A549 (cell line): ENCODE data around the gene BCAP29. TPM values are rescaled to one million over a fixed set of nuclear protein-coding genes. Genes with fewer than 3 reads are reported as not detected.

Experiments
- ATAC-seq, 2 experiments: fragments of 200-7000 bp in 1 of 2; fragments of >200 bp in 1 of 2; cut with Nextera tagmentation in 1 of 2; cut with Tn5 transposase in 1 of 2; 3 replicates each; pipeline versions ENCODE4 v1.8.0 to v1.9.1; 2018 to 2020; ENCODE audit warnings: mild to moderate bottlenecking in 1 of 2, moderate library complexity in 1 of 2
- CTCF ChIA-PET: fragments of 300-600 bp; sonication (Branson Sonifier 250); formaldehyde crosslinking; extraction: SDS; loops from one replicate; lab custom pipeline; 2021; ENCODE audit warnings: antibody characterized with exemption, inconsistent platforms; lab: Yijun Ruan, JAX
- POLR2A ChIA-PET: fragments of 350-600 bp; formaldehyde crosslinking; extraction: SDS; loops from one replicate; lab custom pipeline; 2021; ENCODE audit warnings: antibody characterized with exemption, inconsistent platforms; lab: Yijun Ruan, JAX
- DNase-seq, 2 experiments: peaks; one replicate each; pipeline versions ENCODE4 v3.0.0 to v3.0.0-alpha.2; 2011 to 2016; ENCODE audit warnings: low read depth in 1 of 2, low spot score in 1 of 2
- FAIRE-seq: peaks from 2 replicates; lab custom pipeline; 2011; peaks lifted over from hg19 to GRCh38; lab: Jason Lieb, UNC
- H3K27ac ChIP-seq, 2 experiments: fragments of >200 bp; sonication (Bioruptor Twin); formaldehyde crosslinking; 3 replicates each; pipeline ENCODE4 v1.5.1; 2016 to 2017
- H3K4me1 ChIP-seq: fragments of >200 bp; sonication (Bioruptor Twin); formaldehyde crosslinking; 3 replicates; pipeline ENCODE4 v1.6.1; 2016
- H3K4me2 ChIP-seq: fragments of >200 bp; sonication (Bioruptor Twin); formaldehyde crosslinking; 3 replicates; pipeline ENCODE4 v1.6.1; 2016
- H3K4me3 ChIP-seq: fragments of >200 bp; sonication (Bioruptor Twin); formaldehyde crosslinking; 3 replicates; pipeline ENCODE4 v1.5.1; 2016
- H3K9me3 ChIP-seq: fragments of >200 bp; sonication (Bioruptor Twin); formaldehyde crosslinking; 3 replicates; pipeline ENCODE4 v1.6.1; 2016
- ATOH8 ChIP-seq: fragments of 250-450 bp; sonication (Bioruptor Pico); IDR thresholded peaks from 2 replicates; pipeline ENCODE4 v1.5.0; 2020; ENCODE audit warnings: low read depth, mild to moderate bottlenecking, moderate library complexity
- CHD2 ChIP-seq: fragments of 150-350 bp; IDR thresholded peaks from 2 replicates; pipeline ENCODE4 v1.6.1; 2014; ENCODE audit warnings: low read length; ENCODE audit not compliant: partially characterized antibody
- EHMT2 ChIP-seq: fragments of 200-600 bp; sonication (generic); IDR thresholded peaks from 2 replicates; pipeline ENCODE4 v1.6.1; 2016; ENCODE audit warnings: antibody characterized with exemption, low read depth, mild to moderate bottlenecking, moderate library complexity
- HDAC2 ChIP-seq: fragments of 200-600 bp; sonication (generic); IDR thresholded peaks from 2 replicates; pipeline ENCODE4 v1.6.1; 2016
- HOXB5 ChIP-seq: fragments of 250-450 bp; sonication (Bioruptor Pico); IDR thresholded peaks from 2 replicates; pipeline ENCODE4 v1.5.0; 2020; ENCODE audit warnings: mild to moderate bottlenecking, moderate library complexity
- JUNB ChIP-seq: fragments of >200 bp; sonication (Bioruptor Twin); formaldehyde crosslinking; IDR thresholded peaks from 2 replicates; pipeline ENCODE4 v1.6.1; 2016
- KDM5A ChIP-seq: fragments of 200-600 bp; sonication (generic); IDR thresholded peaks from 2 replicates; pipeline ENCODE4 v1.6.1; 2016; ENCODE audit warnings: antibody characterized with exemption, mild to moderate bottlenecking
- MAFK ChIP-seq: fragments of 450-650 bp; IDR thresholded peaks from 2 replicates; pipeline ENCODE4 v1.6.1; 2014; ENCODE audit not compliant: partially characterized antibody
- MYC ChIP-seq: IDR thresholded peaks from 2 replicates; pipeline ENCODE4 v1.6.1; 2012; ENCODE audit warnings: mild to moderate bottlenecking, inconsistent platforms, low read length, improper control_type of control experiment, borderline replicate concordance
- NFE2L2 ChIP-seq: fragments of 150-350 bp; conservative IDR thresholded peaks from 2 replicates; pipeline ENCODE4 v1.6.1; 2014; ENCODE audit warnings: low read length
- PHF8 ChIP-seq: fragments of 200-600 bp; sonication (generic); IDR thresholded peaks from 2 replicates; pipeline ENCODE4 v1.6.1; 2016; ENCODE audit warnings: low read depth, mild to moderate bottlenecking, antibody characterized with exemption, moderate library complexity, borderline replicate concordance
- POLR2A ChIP-seq: IDR thresholded peaks from 2 replicates; pipeline ENCODE4 v1.6.1; 2012; ENCODE audit warnings: mild to moderate bottlenecking, low read length
- POLR2AphosphoS2 ChIP-seq: conservative IDR thresholded peaks from 2 replicates; pipeline ENCODE4 v1.6.1; 2012; ENCODE audit warnings: low read length, improper control_type of control experiment, inconsistent platforms
- RAD21 ChIP-seq, 2 experiments: fragments of >200 bp in 1 of 2; sonication (Bioruptor Twin) in 1 of 2; formaldehyde crosslinking in 1 of 2; IDR thresholded peaks in 1 of 2; conservative IDR thresholded peaks in 1 of 2; 2 replicates in 1 of 2; 3 replicates in 1 of 2; pipeline ENCODE4 v1.6.1; 2012 to 2018; ENCODE audit warnings: inconsistent platforms in 1 of 2
- RCOR1 ChIP-seq: fragments of 150-350 bp; IDR thresholded peaks from 2 replicates; pipeline ENCODE4 v1.6.1; 2014; ENCODE audit warnings: antibody characterized with exemption, low read length, low read depth
- SMC3 ChIP-seq: fragments of >200 bp; sonication (Bioruptor Twin); formaldehyde crosslinking; IDR thresholded peaks from 3 replicates; pipeline ENCODE4 v1.6.1; 2018; ENCODE audit warnings: inconsistent platforms
- TFCP2L1 ChIP-seq: fragments of 250-450 bp; sonication (Bioruptor Pico); IDR thresholded peaks from 2 replicates; pipeline ENCODE4 v1.5.0; 2021; ENCODE audit warnings: mild to moderate bottlenecking
- ZNF302 ChIP-seq: fragments of 250-450 bp; sonication (Bioruptor Pico); IDR thresholded peaks from 2 replicates; pipeline ENCODE4 v1.9.0; 2021; ENCODE audit warnings: inconsistent platforms, mild to moderate bottlenecking, moderate library complexity
- WGBS: methylation state at CpG from one replicate; pipeline ENCODE4 v1.1.6; 2017; ENCODE audit errors: missing lambda C conversion rate; 5-methylcytosine and 5-hydroxymethylcytosine counted together
- polyA plus RNA-seq, 4 experiments: library from polyadenylated mRNA; depleted of rRNA in 3 of 4; stranded (reverse); fragments of >200 nt; fragmentation: RNase III in 1 of 4; extraction: RNeasy Plus Mini Kit Qiagen cat#74134 plus additional on column Dnase treatment in 1 of 4; gene quantifications; 2 replicates in 3 of 4; 3 replicates in 1 of 4; pipeline ENCODE4 v1.2.3, GENCODE V29; 2011 to 2017
- TF ChIP-seq, protein P1 (sequence below): fragments of >200 bp; sonication (Bioruptor Twin); formaldehyde crosslinking; IDR thresholded peaks from 3 replicates; pipeline ENCODE4 v1.6.1; 2016
- TF ChIP-seq, protein P2 (sequence below): fragments of 250-450 bp; sonication (Bioruptor Pico); IDR thresholded peaks from 2 replicates; pipeline ENCODE4 v1.5.0; 2021; ENCODE audit warnings: mild to moderate bottlenecking, moderate library complexity, borderline replicate concordance
- TF ChIP-seq, protein P3 (sequence below): fragments of >200 bp; sonication (Bioruptor Twin); formaldehyde crosslinking; IDR thresholded peaks from 3 replicates; pipeline ENCODE4 v1.5.1; 2016

BCAP29 gene
- polyA plus RNA-seq, 2 of the 4 experiments (the other 2 are of a cell fraction) = 38.0 to 66.9 TPM

DNA sequence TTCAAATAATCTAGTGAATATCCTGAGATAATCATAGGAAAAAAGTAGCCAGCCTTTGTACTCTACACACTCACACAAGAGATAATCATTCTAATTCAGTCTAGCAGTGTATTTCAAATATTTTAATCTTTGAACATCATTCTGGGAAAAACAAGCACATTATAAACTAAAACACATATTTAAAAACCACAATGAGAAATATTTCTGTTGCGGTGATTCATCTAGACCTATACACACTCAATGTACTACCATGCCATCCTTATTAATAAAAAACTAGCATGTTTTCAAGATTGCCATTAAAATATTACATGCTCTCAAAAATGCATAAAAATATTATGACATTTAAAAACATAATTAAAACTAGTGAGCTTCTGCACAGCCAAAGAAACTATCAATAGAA, 28.1 kb upstream of the BCAP29 start:
- no peak for TF ChIP-seq ATOH8
- no peak for TF ChIP-seq PHF8
- TF ChIP-seq, protein P1, sequence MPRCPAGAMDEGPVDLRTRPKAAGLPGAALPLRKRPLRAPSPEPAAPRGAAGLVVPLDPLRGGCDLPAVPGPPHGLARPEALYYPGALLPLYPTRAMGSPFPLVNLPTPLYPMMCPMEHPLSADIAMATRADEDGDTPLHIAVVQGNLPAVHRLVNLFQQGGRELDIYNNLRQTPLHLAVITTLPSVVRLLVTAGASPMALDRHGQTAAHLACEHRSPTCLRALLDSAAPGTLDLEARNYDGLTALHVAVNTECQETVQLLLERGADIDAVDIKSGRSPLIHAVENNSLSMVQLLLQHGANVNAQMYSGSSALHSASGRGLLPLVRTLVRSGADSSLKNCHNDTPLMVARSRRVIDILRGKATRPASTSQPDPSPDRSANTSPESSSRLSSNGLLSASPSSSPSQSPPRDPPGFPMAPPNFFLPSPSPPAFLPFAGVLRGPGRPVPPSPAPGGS = no peak
- no peak for TF ChIP-seq POLR2A
- no peak for TF ChIP-seq HOXB5 (CRISPR knock-in tag)
- TF ChIP-seq ZNF302 (CRISPR knock-in tag) = no peak
- FAIRE-seq = no peak
- Histone ChIP-seq H3K4me1 (no peaks in the 10 kb centered on the region), H3K9me3 (no peaks in the 10 kb centered on the region), H3K27ac (no peak overlapping the region), H3K4me2 (no peak overlapping the region), H3K4me3 (no peak overlapping the region)
- no peak for ATAC-seq
- CTCF ChIA-PET = interaction anchor here (1.2 kb wide), 1 partner anchor 323 kb away, joined by 3 read pairs; no protein-coding TSS in a partner anchor
- POLR2A ChIA-PET = no interaction called here
- WGBS = 87% methylated on average over 1 of the region's 1 CpG
- DNase-seq = no peak

DNA sequence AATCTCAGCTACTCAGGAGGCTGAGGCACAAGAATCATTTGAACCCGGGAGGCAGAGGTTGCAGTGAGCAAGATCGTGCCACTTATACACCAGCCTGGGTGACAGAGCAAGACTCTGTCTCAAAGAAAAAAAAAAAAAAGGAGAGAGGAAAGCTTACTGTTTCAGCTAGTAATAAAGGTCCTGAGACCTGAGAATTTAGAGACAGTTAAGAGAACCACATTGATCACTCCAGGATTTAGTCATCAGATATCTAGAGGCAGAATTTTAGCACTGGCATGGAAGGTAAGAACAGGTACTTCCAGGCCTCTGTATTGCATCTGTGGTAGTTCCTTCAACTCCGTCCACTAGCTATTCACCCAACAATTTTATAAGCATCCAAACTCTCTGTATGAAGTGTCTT, 24.2 kb upstream of the BCAP29 start:
- TF ChIP-seq KDM5A = no peak
- no peak for TF ChIP-seq RAD21 (conservative IDR thresholded peaks at IDR 0.05 in 1 of 2, IDR thresholded peaks at IDR 0.05 in 1 of 2)
- TF ChIP-seq HDAC2 = no peak
- TF ChIP-seq MAFK = no peak
- TF ChIP-seq, protein P2, sequence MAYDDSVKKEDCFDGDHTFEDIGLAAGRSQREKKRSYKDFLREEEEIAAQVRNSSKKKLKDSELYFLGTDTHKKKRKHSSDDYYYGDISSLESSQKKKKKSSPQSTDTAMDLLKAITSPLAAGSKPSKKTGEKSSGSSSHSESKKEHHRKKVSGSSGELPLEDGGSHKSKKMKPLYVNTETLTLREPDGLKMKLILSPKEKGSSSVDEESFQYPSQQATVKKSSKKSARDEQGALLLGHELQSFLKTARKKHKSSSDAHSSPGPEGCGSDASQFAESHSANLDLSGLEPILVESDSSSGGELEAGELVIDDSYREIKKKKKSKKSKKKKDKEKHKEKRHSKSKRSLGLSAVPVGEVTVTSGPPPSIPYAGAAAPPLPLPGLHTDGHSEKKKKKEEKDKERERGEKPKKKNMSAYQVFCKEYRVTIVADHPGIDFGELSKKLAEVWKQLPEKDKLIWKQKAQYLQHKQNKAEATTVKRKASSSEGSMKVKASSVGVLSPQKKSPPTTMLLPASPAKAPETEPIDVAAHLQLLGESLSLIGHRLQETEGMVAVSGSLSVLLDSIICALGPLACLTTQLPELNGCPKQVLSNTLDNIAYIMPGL (CRISPR knock-in tag) = no peak
- no peak for TF ChIP-seq POLR2AphosphoS2
- TF ChIP-seq SMC3 = no peak
- no peak for TF ChIP-seq RCOR1
- TF ChIP-seq JUNB = no peak
- no peak for TF ChIP-seq NFE2L2
- TF ChIP-seq HOXB5 (CRISPR knock-in tag) = no peak
- TF ChIP-seq CHD2 = no peak
- CTCF ChIA-PET = interaction anchor here (0.6 kb wide), 1 partner anchor 315 kb away, joined by 5 read pairs; no protein-coding TSS in a partner anchor
- no peak overlapping the region for H3K4me2 ChIP-seq
- no peak for FAIRE-seq
- no peak overlapping the region for H3K4me3 ChIP-seq
- no peak overlapping the region for H3K27ac ChIP-seq
- 92% methylated on average over 3 of the region's 3 CpGs for WGBS
- peaks cover 7% of the 10 kb centered on the region; the same call in 2 of the 3 replicates for H3K4me1 ChIP-seq
- POLR2A ChIA-PET = no interaction called here
- no peak for ATAC-seq
- no peak for DNase-seq
- H3K9me3 ChIP-seq = no peaks in the 10 kb centered on the region

- no peak overlapping the region for H3K4me3 ChIP-seq
- H3K4me1 ChIP-seq = peaks cover 20% of the 10 kb centered on the region
- ChIA-PET POLR2A (no interaction called here), CTCF (interaction anchor here (1.0 kb wide), 1 partner anchor 59 kb away, joined by 4 read pairs; no protein-coding TSS in a partner anchor)
- FAIRE-seq = no peak
- H3K4me2 ChIP-seq = no peak overlapping the region
- no peak for ATAC-seq
- no peak for TF ChIP-seq TFCP2L1 (CRISPR knock-in tag)
- TF ChIP-seq EHMT2 = no peak
- TF ChIP-seq MYC = no peak
- TF ChIP-seq, protein P3, sequence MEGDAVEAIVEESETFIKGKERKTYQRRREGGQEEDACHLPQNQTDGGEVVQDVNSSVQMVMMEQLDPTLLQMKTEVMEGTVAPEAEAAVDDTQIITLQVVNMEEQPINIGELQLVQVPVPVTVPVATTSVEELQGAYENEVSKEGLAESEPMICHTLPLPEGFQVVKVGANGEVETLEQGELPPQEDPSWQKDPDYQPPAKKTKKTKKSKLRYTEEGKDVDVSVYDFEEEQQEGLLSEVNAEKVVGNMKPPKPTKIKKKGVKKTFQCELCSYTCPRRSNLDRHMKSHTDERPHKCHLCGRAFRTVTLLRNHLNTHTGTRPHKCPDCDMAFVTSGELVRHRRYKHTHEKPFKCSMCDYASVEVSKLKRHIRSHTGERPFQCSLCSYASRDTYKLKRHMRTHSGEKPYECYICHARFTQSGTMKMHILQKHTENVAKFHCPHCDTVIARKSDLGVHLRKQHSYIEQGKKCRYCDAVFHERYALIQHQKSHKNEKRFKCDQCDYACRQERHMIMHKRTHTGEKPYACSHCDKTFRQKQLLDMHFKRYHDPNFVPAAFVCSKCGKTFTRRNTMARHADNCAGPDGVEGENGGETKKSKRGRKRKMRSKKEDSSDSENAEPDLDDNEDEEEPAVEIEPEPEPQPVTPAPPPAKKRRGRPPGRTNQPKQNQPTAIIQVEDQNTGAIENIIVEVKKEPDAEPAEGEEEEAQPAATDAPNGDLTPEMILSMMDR = no peak
- peak; percentile 76 for TF ChIP-seq MAFK
- H3K9me3 ChIP-seq = no peaks in the 10 kb centered on the region
- no peak for DNase-seq
- H3K27ac ChIP-seq = no peak overlapping the region
- 61% methylated on average over 2 of the region's 2 CpGs for WGBS
Measured at GRCh38 chr7:107559864-107560263, 20.2 kb upstream of the BCAP29 start.
